ENCODE data around the gene TTBK1. TPM values are rescaled to one million over a fixed set of nuclear protein-coding genes. Genes with fewer than 3 reads are reported as not detected.

Gene TTBK1
- total RNA-seq, 1 experiment from 2014 or later, result not detected

GRCh38 chr6:43290905-43291355 is 47.6 kb downstream of the TTBK1 start:
- no peaks in the 10 kb centered on the region for H3K9me3 Mint-ChIP-seq (ENCODE audit: unreplicated experiment)
- POLR2A ChIA-PET, result no interaction called here

GRCh38 chr6:43291708-43292107 is 48.4 kb downstream of the TTBK1 start:
- no peaks in the 10 kb centered on the region for H3K36me3 Mint-ChIP-seq (ENCODE audit: insufficient read depth, unreplicated experiment)
- H3K4me1 Mint-ChIP-seq (ENCODE audit: insufficient read depth, unreplicated experiment), result no peaks in the 10 kb centered on the region
- CTCF ChIA-PET, result no interaction called here
- no peak overlapping the region for H3K4me3 Mint-ChIP-seq (ENCODE audit: unreplicated experiment)
- POLR2A ChIA-PET, result interaction anchor here (0.6 kb wide), 1 partner anchor 234 kb away, joined by 3 read pairs; no protein-coding TSS in a partner anchor
- no peak overlapping the region for H3K27ac Mint-ChIP-seq (ENCODE audit: low read depth, unreplicated experiment)
- no peaks in the 10 kb centered on the region for H3K9me3 Mint-ChIP-seq (ENCODE audit: unreplicated experiment)
- intact Hi-C loops (cut with micrococcal nuclease), result no loop called here
- H3K27me3 Mint-ChIP-seq (ENCODE audit: insufficient read depth, unreplicated experiment), result no peaks in the 10 kb centered on the region
- no peak for DNase-seq (ENCODE audit: unreplicated experiment)
- no TSS peak for BruUV-seq (replicated peaks)
- no peak for TF ChIP-seq CTCF (IDR thresholded peaks at IDR 0.05; ENCODE audit: unreplicated experiment)

More at GRCh38 chr6:43290905-43291355, 47.6 kb downstream of the TTBK1 start:
- no peaks in the 10 kb centered on the region for H3K36me3 Mint-ChIP-seq (ENCODE audit: insufficient read depth, unreplicated experiment)
- CTCF ChIA-PET, result interaction anchor here (0.6 to 0.7 kb wide), 2 partner anchors 100 to 214 kb away, joined by 3 to 5 read pairs; no protein-coding TSS in a partner anchor
- intact Hi-C loops (cut with micrococcal nuclease), result no loop called here
- H3K27ac Mint-ChIP-seq (ENCODE audit: low read depth, unreplicated experiment), result no peak overlapping the region
- peaks cover 8% of the 10 kb centered on the region for H3K27me3 Mint-ChIP-seq (ENCODE audit: insufficient read depth, unreplicated experiment)
- no peak for DNase-seq (ENCODE audit: unreplicated experiment)
- no TSS peak for BruUV-seq (replicated peaks)
- no peaks in the 10 kb centered on the region for H3K4me1 Mint-ChIP-seq (ENCODE audit: insufficient read depth, unreplicated experiment)
- TF ChIP-seq CTCF (IDR thresholded peaks at IDR 0.05; ENCODE audit: unreplicated experiment), result no peak
- no peak overlapping the region for H3K4me3 Mint-ChIP-seq (ENCODE audit: unreplicated experiment)

GRCh38 chr6:43292341-43292740 is 49.1 kb downstream of the TTBK1 start:
- no peaks in the 10 kb centered on the region for H3K36me3 Mint-ChIP-seq (ENCODE audit: insufficient read depth, unreplicated experiment)
- DNase-seq (ENCODE audit: unreplicated experiment), result no peak
- no peaks in the 10 kb centered on the region for H3K27me3 Mint-ChIP-seq (ENCODE audit: insufficient read depth, unreplicated experiment)
- no peaks in the 10 kb centered on the region for H3K4me1 Mint-ChIP-seq (ENCODE audit: insufficient read depth, unreplicated experiment)
- ChIA-PET CTCF (interaction anchor here (0.6 to 0.7 kb wide), 3 partner anchors 29 to 874 kb away, joined by 3 to 4 read pairs (median 3); no protein-coding TSS in a partner anchor), POLR2A (interaction anchor here (0.6 kb wide), 2 partner anchors 234 to 987 kb away, joined by 3 read pairs; no protein-coding TSS in a partner anchor)
- no peaks in the 10 kb centered on the region for H3K9me3 Mint-ChIP-seq (ENCODE audit: unreplicated experiment)
- no peak for TF ChIP-seq CTCF (IDR thresholded peaks at IDR 0.05; ENCODE audit: unreplicated experiment)
- no TSS peak for BruUV-seq (replicated peaks)
- H3K4me3 Mint-ChIP-seq (ENCODE audit: unreplicated experiment), result no peak overlapping the region
- intact Hi-C loops (cut with micrococcal nuclease), result no loop called here
- no peak overlapping the region for H3K27ac Mint-ChIP-seq (ENCODE audit: low read depth, unreplicated experiment)

GRCh38 chr6:43292763-43293318 is 49.6 kb downstream of the TTBK1 start:
- intact Hi-C loops (cut with micrococcal nuclease), result no loop called here
- no TSS peak for BruUV-seq (replicated peaks)
- Mint-ChIP-seq H3K27ac (ENCODE audit: low read depth, unreplicated experiment) (no peak overlapping the region), H3K4me3 (ENCODE audit: unreplicated experiment) (no peak overlapping the region), H3K36me3 (ENCODE audit: insufficient read depth, unreplicated experiment) (no peaks in the 10 kb centered on the region), H3K9me3 (ENCODE audit: unreplicated experiment) (no peaks in the 10 kb centered on the region), H3K27me3 (ENCODE audit: insufficient read depth, unreplicated experiment) (no peaks in the 10 kb centered on the region), H3K4me1 (ENCODE audit: insufficient read depth, unreplicated experiment) (no peaks in the 10 kb centered on the region)
- POLR2A ChIA-PET, result interaction anchor here (0.6 kb wide), 1 partner anchor 988 kb away, joined by 3 read pairs; no protein-coding TSS in a partner anchor
- TF ChIP-seq CTCF (IDR thresholded peaks at IDR 0.05; ENCODE audit: unreplicated experiment), result no peak
- no peak for DNase-seq (ENCODE audit: unreplicated experiment)
- CTCF ChIA-PET, result interaction anchor here (0.5 to 0.9 kb wide), 6 partner anchors 29 to 874 kb away, joined by 3 to 8 read pairs (median 3); no protein-coding TSS in a partner anchor
